ENCODE measurements around the gene ESF1.

GRCh38 chr20:13741879-13742278, 42.8 kb downstream of the ESF1 start:
- no peak for TF ChIP-seq CTCF (IDR thresholded peaks at IDR 0.05)
- TF ChIP-seq POLR2A (IDR thresholded peaks at IDR 0.05), result no peak
- TF ChIP-seq POLR2AphosphoS5 (IDR thresholded peaks at IDR 0.05), result no peak

Measured in stomach (tissue), 4 donors.